ENCODE data around the gene AKT1.

DNA sequence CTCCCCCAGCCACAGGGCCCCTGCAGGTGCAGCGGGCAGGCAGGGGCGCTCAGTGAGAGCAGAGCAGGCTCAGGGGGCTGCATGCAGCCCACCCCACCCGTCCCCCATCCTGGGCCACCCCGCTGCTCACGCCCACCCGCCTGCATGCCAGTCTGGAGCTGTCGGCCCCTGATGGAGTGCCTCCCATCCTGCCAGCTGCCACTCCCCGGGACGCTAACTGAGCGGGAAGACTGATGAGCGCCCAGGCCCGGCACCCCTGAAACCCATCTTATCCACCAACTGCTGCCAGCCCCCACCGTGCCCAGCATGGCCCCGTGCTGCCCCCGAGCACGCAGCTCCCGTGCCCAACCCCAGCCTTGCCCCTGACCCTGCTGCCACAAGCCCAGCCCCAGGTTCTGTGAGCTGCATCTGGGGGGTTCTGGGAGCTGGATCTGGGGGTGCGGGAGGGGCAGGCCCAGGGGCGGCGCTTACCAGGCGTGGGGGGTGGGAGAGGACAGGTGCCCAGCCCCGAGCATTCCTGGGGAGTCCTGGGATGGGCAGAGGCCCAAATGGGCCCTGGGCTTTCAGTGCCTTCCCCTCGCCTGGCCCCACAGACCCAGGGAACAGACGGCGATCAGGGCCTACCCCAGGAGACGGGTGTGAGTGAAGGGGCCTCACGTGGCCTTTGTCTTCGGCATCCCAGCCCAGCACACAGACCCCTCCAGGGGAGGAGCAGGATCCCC is 13.3 kb downstream of the AKT1 start:
- TF ChIP-seq, protein P1, sequence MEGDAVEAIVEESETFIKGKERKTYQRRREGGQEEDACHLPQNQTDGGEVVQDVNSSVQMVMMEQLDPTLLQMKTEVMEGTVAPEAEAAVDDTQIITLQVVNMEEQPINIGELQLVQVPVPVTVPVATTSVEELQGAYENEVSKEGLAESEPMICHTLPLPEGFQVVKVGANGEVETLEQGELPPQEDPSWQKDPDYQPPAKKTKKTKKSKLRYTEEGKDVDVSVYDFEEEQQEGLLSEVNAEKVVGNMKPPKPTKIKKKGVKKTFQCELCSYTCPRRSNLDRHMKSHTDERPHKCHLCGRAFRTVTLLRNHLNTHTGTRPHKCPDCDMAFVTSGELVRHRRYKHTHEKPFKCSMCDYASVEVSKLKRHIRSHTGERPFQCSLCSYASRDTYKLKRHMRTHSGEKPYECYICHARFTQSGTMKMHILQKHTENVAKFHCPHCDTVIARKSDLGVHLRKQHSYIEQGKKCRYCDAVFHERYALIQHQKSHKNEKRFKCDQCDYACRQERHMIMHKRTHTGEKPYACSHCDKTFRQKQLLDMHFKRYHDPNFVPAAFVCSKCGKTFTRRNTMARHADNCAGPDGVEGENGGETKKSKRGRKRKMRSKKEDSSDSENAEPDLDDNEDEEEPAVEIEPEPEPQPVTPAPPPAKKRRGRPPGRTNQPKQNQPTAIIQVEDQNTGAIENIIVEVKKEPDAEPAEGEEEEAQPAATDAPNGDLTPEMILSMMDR (IDR thresholded peaks at IDR 0.05) = no peak
- TF ChIP-seq ZFX (IDR thresholded peaks at IDR 0.05; ENCODE audit: borderline replicate concordance) = no peak
